GM12801 (cell line): ENCODE data around the gene CYP2E1.

ENCODE experiments used
- TF ChIP-seq, protein P1 (sequence below): IDR thresholded peaks from one replicate; pipeline ENCODE4 v1.5.1; 2011; ENCODE audit warnings: control low read depth; ENCODE audit not compliant: insufficient read length; ENCODE audit errors: extremely low read depth

Gene CYP2E1

DNA sequence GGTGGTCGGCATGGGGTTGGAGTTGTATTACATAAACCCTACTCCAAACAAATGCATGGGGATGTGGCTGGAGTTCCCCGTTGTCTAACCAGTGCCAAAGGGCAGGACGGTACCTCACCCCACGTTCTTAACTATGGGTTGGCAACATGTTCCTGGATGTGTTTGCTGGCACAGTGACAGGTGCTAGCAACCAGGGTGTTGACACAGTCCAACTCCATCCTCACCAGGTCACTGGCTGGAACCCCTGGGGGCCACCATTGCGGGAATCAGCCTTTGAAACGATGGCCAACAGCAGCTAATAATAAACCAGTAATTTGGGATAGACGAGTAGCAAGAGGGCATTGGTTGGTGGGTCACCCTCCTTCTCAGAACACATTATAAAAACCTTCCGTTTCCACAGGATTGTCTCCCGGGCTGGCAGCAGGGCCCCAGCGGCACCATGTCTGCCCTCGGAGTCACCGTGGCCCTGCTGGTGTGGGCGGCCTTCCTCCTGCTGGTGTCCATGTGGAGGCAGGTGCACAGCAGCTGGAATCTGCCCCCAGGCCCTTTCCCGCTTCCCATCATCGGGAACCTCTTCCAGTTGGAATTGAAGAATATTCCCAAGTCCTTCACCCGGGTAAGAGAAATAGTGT is at the start of gene CYP2E1:
TSS of gene CYP2E1 (plus strand) at position 407 of the 632 bp plus-strand sequence. CDS start at position 440, 33 bp downstream.
- TF ChIP-seq, protein P1, sequence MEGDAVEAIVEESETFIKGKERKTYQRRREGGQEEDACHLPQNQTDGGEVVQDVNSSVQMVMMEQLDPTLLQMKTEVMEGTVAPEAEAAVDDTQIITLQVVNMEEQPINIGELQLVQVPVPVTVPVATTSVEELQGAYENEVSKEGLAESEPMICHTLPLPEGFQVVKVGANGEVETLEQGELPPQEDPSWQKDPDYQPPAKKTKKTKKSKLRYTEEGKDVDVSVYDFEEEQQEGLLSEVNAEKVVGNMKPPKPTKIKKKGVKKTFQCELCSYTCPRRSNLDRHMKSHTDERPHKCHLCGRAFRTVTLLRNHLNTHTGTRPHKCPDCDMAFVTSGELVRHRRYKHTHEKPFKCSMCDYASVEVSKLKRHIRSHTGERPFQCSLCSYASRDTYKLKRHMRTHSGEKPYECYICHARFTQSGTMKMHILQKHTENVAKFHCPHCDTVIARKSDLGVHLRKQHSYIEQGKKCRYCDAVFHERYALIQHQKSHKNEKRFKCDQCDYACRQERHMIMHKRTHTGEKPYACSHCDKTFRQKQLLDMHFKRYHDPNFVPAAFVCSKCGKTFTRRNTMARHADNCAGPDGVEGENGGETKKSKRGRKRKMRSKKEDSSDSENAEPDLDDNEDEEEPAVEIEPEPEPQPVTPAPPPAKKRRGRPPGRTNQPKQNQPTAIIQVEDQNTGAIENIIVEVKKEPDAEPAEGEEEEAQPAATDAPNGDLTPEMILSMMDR = no peak

- TF ChIP-seq, protein P1 = no peak
Measured at GRCh38 chr10:133481086-133481643, 46.0 kb upstream of the CYP2E1 start.

GRCh38 chr10:133481657-133482056 is 45.5 kb upstream of the CYP2E1 start:
- TF ChIP-seq, protein P1 = no peak

GRCh38 chr10:133484818-133485217 is 42.3 kb upstream of the CYP2E1 start:
- TF ChIP-seq, protein P1 = no peak

DNA sequence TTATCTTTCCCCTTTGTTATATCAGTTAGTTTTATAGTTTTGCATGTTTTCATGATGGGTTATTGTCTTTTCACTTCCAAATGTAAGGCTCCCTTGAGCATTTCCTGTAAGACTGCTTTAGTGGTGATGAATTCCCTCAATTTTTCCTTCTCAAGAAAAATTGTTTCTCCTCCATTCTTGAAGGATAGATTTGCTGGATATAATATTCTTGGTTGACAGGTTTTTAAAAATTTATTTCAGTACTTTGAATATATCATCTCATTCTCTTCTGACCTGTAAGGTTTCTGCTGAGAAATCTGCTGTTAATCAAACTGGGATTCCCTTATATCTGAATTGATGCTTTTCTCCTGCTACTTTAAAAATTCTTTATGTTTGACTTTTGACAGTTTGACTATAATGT is 40.1 kb upstream of the CYP2E1 start:
- TF ChIP-seq, protein P1 = no peak

DNA sequence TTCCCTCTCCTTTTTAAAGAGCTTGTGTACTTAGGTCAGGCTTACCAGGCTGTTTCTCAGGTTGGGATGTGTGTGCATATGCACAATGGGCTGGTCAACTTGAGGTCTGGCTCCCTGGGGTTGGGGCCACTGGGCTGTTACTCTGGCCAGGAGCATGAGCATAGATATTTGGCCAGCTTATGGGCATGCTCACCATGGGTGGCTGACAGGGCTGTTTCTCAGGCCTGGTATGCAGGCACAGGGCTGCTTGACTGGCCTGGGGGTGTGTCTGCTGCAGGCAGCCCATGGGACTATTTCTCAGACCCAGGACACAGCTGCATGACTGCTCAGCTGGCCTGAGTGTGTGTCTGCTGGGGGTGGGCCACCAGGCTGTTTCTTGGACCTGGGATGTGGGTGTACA is 38.8 kb upstream of the CYP2E1 start:
- TF ChIP-seq, protein P1 = no peak

DNA sequence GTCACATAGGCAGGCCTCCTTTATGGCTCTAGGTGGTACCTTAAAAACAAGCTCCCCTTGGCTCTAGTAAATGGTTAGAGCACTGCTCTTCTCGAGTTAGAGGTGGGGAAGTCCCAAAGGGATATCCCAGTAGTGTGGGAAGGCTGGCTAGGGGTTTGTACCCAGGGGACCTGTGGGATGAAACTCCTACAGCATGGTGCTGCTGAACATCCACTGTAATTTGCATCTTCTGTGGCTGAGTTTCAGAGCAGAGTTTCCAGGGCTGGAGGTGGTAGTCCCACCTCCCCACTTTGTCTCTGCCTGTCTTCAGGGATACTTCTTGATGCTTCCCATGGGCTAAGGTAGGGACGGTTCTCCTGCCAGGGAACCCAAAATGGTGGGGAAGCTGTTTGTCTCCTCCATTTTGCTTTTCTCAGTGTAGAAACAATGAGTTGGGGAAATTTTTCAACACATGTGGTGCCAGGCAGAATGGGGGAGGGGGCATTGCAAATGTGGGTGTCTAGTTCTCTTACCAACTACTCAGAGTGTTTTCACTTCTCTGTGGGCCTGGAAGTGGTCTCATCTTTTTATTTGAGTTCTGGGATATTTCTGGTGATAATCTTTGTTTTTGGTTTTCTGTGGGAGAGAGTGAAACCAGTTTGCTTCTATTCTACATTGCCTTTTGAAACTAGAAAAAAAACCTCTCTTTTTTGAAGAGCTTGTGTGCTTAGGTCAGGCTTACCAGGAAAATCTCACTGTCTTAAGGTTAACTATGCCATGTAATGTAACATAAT is 37.2 kb upstream of the CYP2E1 start:
- TF ChIP-seq, protein P1 = no peak
